HEK293 (cell line): Measurements from ENCODE around the gene KRTAP10-4.

Experiments used
- ATF2 ChIP-seq: fragments of 450-650 bp; formaldehyde crosslinking; IDR thresholded peaks from 2 replicates; pipeline ENCODE4 v1.5.1; 2016; ENCODE audit warnings: missing biosample characterization, missing genetic modification characterization, low read depth
- CTCF ChIP-seq: fragments of 450-650 bp; formaldehyde crosslinking; IDR thresholded peaks from 2 replicates; pipeline ENCODE4 v1.5.1; 2016; ENCODE audit warnings: missing biosample characterization, missing genetic modification characterization
- MYNN ChIP-seq: fragments of 450-650 bp; formaldehyde crosslinking; IDR thresholded peaks from 2 replicates; pipeline ENCODE4 v1.5.1; 2016; ENCODE audit warnings: missing biosample characterization, missing genetic modification characterization, borderline replicate concordance
- ZNF175 ChIP-seq: fragments of 450-650 bp; formaldehyde crosslinking; IDR thresholded peaks from 2 replicates; pipeline ENCODE4 v1.5.1; 2016; ENCODE audit warnings: missing biosample characterization, missing genetic modification characterization
- ZNF202 ChIP-seq: fragments of 450-650 bp; formaldehyde crosslinking; IDR thresholded peaks from 2 replicates; pipeline ENCODE4 v1.5.1; 2016; ENCODE audit warnings: missing biosample characterization, missing genetic modification characterization, borderline replicate concordance
- ZNF610 ChIP-seq: fragments of 450-650 bp; formaldehyde crosslinking; IDR thresholded peaks from 2 replicates; pipeline ENCODE4 v1.5.1; 2016; ENCODE audit warnings: missing biosample characterization, missing genetic modification characterization, borderline replicate concordance

DNA sequence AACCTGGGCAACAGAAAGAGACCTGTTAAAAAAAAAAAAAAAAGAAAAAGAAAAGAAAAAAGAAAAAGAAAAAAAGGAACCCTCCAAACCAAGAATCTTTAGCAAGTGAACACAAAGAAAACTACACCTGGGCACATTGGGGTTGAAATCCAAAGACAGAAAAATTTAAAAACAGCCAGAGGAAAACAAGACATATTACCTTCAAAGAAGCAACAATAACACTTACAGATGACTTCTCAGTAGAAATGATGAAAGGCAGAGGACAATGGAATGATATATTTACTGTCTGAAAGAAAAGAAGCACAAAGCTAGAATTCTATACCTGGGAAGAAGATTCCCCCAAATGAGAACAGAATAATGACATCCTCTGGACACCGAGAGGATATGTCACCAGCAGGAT lies 30.8 kb upstream of the KRTAP10-4 start:
- TF ChIP-seq CTCF (tag by site-specific recombination) (no peak), ZNF610 (tag by site-specific recombination) (no peak), MYNN (tag by site-specific recombination) (no peak), ZNF202 (no peak), ZNF175 (no peak), ATF2 (tag by site-specific recombination) (no peak)
